Loucy (cell line): ENCODE data around the gene TBCCD1.

Experiments used
- H2AFZ ChIP-seq: fragments of 200-600 bp; sonication (generic); 2 replicates; pipeline ENCODE4 v1.6.0; 2016; ENCODE audit warnings: antibody characterized with exemption, mild to moderate bottlenecking, low read length, moderate library complexity
- H3F3A ChIP-seq: fragments of 200-600 bp; 2 replicates; pipeline ENCODE4 v1.6.0; 2016; ENCODE audit warnings: antibody characterized with exemption, low read depth, mild to moderate bottlenecking
- H3K27me3 ChIP-seq: fragments of 200-600 bp; sonication (generic); 2 replicates; pipeline ENCODE4 v1.6.1; 2014; ENCODE audit warnings: low read length, mild to moderate bottlenecking; ENCODE audit not compliant: insufficient read depth, poor library complexity, severe bottlenecking
- H3K36me3 ChIP-seq: fragments of 200-600 bp; sonication (generic); 2 replicates; pipeline ENCODE4 v1.6.1; 2016; ENCODE audit warnings: low read length; ENCODE audit not compliant: insufficient read depth
- H3K4me1 ChIP-seq: fragments of 200-600 bp; sonication (generic); 2 replicates; pipeline ENCODE4 v1.5.1; 2014; ENCODE audit warnings: low read length, mild to moderate bottlenecking; ENCODE audit not compliant: insufficient read depth, poor library complexity, severe bottlenecking
- H3K4me2 ChIP-seq: fragments of 200-600 bp; sonication (generic); 2 replicates; pipeline ENCODE4 v1.6.0; 2014; ENCODE audit warnings: antibody characterized with exemption, low read length, low read depth, mild to moderate bottlenecking; ENCODE audit not compliant: poor library complexity, severe bottlenecking
- H3K4me3 ChIP-seq: fragments of 200-600 bp; sonication (generic); 2 replicates; pipeline ENCODE4 v1.5.1; 2014; ENCODE audit warnings: low read length, mild to moderate bottlenecking, mixed read lengths; ENCODE audit not compliant: poor library complexity, severe bottlenecking
- H3K79me2 ChIP-seq: fragments of 200-600 bp; sonication (generic); 2 replicates; pipeline ENCODE4 v1.6.1; 2014; ENCODE audit warnings: low read length; ENCODE audit not compliant: insufficient read depth
- H3K9ac ChIP-seq: fragments of 200-600 bp; sonication (generic); 2 replicates; pipeline ENCODE4 v1.6.0; 2014; ENCODE audit warnings: mild to moderate bottlenecking, low read depth, low read length, moderate library complexity; ENCODE audit not compliant: poor library complexity, severe bottlenecking
- H3K9me2 ChIP-seq: fragments of 200-600 bp; sonication (generic); replicated peaks from 2 replicates; pipeline ENCODE4 v1.6.1; 2016; ENCODE audit warnings: low read depth, low read length, mixed read lengths
- H3K9me3 ChIP-seq: fragments of 200-600 bp; sonication (generic); 2 replicates; pipeline ENCODE4 v1.6.1; 2014; ENCODE audit warnings: mild to moderate bottlenecking, antibody characterized with exemption, low read length, low read depth; ENCODE audit not compliant: insufficient read depth
- H4K20me1 ChIP-seq: fragments of 200-600 bp; sonication (generic); 2 replicates; pipeline ENCODE4 v1.6.0; 2014; ENCODE audit warnings: antibody characterized with exemption, low read length, mild to moderate bottlenecking; ENCODE audit not compliant: insufficient read depth, poor library complexity, severe bottlenecking
- CTCF ChIP-seq: fragments of 200-600 bp; sonication (generic); conservative IDR thresholded peaks from 2 replicates; pipeline ENCODE4 v1.5.1; 2014; ENCODE audit warnings: mild to moderate bottlenecking, antibody characterized with exemption, low read length
- EZH2phosphoT487 ChIP-seq: fragments of 200-600 bp; IDR thresholded peaks from 2 replicates; pipeline ENCODE4 v1.6.1; 2018; ENCODE audit warnings: antibody characterized with exemption, mild to moderate bottlenecking, moderate library complexity, borderline replicate concordance

Gene TBCCD1

GRCh38 chr3:186596568-186597287 is 29.6 kb upstream of the TBCCD1 start:
- Histone ChIP-seq H3K27me3 (no peaks in the 10 kb centered on the region), H3K4me2 (no peak overlapping the region)

GRCh38 chr3:186594591-186595113 is 27.5 kb upstream of the TBCCD1 start:
- no peak overlapping the region; the same call in 1 of the 2 replicates for H2AFZ ChIP-seq
- H3K27me3 ChIP-seq: no peaks in the 10 kb centered on the region
- no peaks in the 10 kb centered on the region for H3K9me2 ChIP-seq
- no peak overlapping the region for H3K9ac ChIP-seq
- H4K20me1 ChIP-seq: no peaks in the 10 kb centered on the region
- H3K4me1 ChIP-seq: peaks cover 7% of the 10 kb centered on the region
- no peaks in the 10 kb centered on the region for H3K79me2 ChIP-seq
- no peaks in the 10 kb centered on the region for H3K36me3 ChIP-seq
- no peaks in the 10 kb centered on the region for H3F3A ChIP-seq
- H3K4me2 ChIP-seq: no peak overlapping the region
- H3K4me3 ChIP-seq: no peak overlapping the region
- H3K9me3 ChIP-seq: no peaks in the 10 kb centered on the region
- TF ChIP-seq EZH2phosphoT487 (no peak), CTCF (no peak)

More at GRCh38 chr3:186596568-186597287, 29.6 kb upstream of the TBCCD1 start:
- no peaks in the 10 kb centered on the region for H4K20me1 ChIP-seq
- no peak overlapping the region for H2AFZ ChIP-seq
- no peak overlapping the region for H3K9ac ChIP-seq
- no peaks in the 10 kb centered on the region for H3K36me3 ChIP-seq
- no peak overlapping the region for H3K4me3 ChIP-seq
- no peak for TF ChIP-seq EZH2phosphoT487
- TF ChIP-seq CTCF: no peak
- H3K9me2 ChIP-seq: no peaks in the 10 kb centered on the region
- no peaks in the 10 kb centered on the region for H3K9me3 ChIP-seq
- H3K79me2 ChIP-seq: no peaks in the 10 kb centered on the region
- no peaks in the 10 kb centered on the region for H3K4me1 ChIP-seq
- no peaks in the 10 kb centered on the region for H3F3A ChIP-seq

DNA sequence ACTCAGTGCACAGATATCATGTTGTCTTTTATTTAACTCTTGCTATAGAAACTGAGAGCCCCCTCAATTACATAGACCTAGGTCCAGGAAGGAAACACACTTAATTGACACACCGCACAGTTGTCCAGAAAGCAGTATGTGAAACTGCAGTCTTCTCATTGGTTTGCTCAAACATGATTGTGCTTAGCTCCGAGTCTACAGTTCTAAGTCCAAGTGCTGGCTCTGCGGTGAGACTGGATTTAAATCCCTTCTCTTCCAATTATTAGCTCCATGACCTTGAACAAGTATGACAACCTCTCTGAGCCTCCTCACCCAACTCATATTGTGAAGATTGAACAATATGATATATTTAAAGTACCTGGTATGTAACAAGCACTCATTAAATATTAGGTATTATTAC is 26.7 kb upstream of the TBCCD1 start:
- Histone ChIP-seq H3K9ac (no peak overlapping the region), H3F3A (no peaks in the 10 kb centered on the region), H4K20me1 (no peaks in the 10 kb centered on the region), H3K9me2 (no peaks in the 10 kb centered on the region), H3K27me3 (no peaks in the 10 kb centered on the region), H3K79me2 (no peaks in the 10 kb centered on the region), H3K9me3 (no peaks in the 10 kb centered on the region), H2AFZ (no peak overlapping the region), H3K4me2 (no peak overlapping the region), H3K4me1 (peaks cover 7% of the 10 kb centered on the region), H3K36me3 (no peaks in the 10 kb centered on the region), H3K4me3 (no peak overlapping the region)
- TF ChIP-seq CTCF (no peak), EZH2phosphoT487 (no peak)
